22Rv1 (cell line): ENCODE results near the gene LAMA3.

ENCODE experiments used
- ZFX ChIP-seq: fragments of 450-650 bp; IDR thresholded peaks from 2 replicates; pipeline ENCODE4 v1.6.1; 2017; ENCODE audit warnings: antibody characterized with exemption, borderline replicate concordance
- TF ChIP-seq, protein P1 (sequence below): fragments of 450-650 bp; IDR thresholded peaks from 2 replicates; pipeline ENCODE4 v1.5.1; 2017; ENCODE audit warnings: mild to moderate bottlenecking

DNA sequence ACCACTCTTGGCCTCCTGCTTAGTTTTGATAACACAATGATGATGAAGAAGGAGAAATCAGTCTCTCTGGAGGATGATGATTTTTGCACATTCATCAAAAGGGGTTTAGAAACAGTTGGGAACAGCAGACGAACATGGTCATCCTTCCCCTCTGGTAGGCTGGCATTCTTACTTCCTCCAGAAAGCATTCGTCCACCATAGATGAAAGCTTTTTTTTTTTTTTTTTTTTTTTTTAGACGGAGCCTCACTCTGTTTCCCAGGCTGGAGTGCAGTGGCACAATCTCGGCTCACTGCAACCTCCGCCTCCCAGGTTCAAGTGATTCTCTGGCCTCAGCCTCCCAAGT lies 281.8 kb downstream of the LAMA3 start:
- TF ChIP-seq, protein P1, sequence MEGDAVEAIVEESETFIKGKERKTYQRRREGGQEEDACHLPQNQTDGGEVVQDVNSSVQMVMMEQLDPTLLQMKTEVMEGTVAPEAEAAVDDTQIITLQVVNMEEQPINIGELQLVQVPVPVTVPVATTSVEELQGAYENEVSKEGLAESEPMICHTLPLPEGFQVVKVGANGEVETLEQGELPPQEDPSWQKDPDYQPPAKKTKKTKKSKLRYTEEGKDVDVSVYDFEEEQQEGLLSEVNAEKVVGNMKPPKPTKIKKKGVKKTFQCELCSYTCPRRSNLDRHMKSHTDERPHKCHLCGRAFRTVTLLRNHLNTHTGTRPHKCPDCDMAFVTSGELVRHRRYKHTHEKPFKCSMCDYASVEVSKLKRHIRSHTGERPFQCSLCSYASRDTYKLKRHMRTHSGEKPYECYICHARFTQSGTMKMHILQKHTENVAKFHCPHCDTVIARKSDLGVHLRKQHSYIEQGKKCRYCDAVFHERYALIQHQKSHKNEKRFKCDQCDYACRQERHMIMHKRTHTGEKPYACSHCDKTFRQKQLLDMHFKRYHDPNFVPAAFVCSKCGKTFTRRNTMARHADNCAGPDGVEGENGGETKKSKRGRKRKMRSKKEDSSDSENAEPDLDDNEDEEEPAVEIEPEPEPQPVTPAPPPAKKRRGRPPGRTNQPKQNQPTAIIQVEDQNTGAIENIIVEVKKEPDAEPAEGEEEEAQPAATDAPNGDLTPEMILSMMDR = no peak
- no peak for TF ChIP-seq ZFX
